Kidney tubule cell (primary cell): ENCODE measurements around the gene NARS2.
A peak's percentile ranks its signal among the peaks of the same experiment; 100 is the strongest.

Experiments
- DNase-seq: peaks from one replicate; pipeline ENCODE4 v3.0.0-alpha.2; 2018; ENCODE audit warnings: low spot score

NARS2 gene

GRCh38 chr11:78432058-78432515, 142.6 kb downstream of the NARS2 start:
- DNase-seq, result peak; percentile 18

DNA sequence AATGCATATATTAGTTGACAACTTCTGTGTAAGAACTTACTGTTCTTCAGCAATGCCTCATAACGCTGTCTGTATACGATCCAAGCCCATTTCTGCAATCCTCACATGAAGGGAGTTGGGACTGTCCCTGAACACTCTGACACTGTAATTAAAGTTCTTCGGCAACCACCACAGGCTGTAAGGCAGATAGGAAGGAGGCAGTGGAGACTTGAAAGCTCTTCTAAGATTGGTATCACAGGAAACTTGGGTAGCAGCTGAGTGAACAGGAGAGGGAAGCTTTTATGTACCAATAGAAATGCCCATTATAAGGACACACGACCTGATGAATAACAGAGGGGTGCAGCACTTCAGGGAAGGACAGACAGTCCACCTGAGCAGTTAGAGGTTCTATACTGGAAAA, 145.0 kb downstream of the NARS2 start:
- no peak for DNase-seq

DNA sequence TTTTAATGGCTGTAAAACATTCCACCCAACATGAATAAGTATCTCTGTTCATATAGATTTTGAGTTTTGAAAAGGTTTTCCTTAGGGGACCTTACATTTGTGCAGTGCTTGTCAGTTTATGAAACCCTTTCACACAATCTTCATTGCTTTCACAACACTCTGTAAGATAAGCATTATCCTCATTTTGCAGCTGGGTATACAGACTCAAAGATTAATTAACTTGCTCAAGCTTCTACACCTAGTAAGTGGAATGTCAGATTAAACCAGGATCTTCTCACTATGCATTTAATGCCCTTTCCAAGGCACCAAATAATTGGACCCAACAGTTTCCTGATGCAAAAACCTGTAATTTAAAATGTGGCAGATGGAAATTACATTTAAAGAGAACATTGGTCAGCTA, 145.5 kb downstream of the NARS2 start:
- DNase-seq, result no peak

DNA sequence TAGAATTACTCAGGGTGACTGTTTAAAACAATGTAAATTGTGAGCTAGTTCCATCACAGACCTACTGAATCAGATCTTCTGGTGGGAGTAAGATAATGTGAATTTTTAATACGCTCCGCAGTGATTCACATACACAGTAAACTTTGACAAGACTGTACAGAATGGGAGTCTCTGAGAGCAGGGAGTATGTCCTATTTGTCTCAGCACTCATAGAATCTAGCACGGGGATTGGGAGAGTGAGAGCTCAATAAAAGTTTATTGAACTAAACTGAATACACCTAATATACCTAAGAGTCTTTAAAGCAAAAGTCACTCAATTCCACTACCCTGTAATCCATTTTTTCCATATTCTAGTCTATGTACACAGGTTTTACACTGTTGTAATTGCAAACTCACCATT, 145.9 kb downstream of the NARS2 start:
- no peak for DNase-seq

DNA sequence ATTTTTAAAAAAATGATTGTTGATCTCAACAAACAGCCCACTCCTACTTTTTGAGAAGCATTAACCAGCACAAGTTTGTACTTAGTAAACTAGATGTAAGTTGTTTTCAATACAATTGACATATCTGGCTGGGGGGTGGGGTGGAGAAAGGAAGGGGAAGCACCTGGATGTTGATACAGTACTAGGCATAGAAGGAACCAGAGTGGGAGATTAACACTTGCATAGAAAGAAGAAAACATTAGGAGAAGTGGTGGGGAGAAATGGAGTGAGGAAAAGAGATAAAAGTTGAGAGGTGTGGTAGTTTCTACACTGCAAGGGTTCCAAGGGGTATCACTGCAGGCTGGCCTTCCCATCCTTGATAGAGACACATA, 146.4 kb downstream of the NARS2 start:
- no peak for DNase-seq

DNA sequence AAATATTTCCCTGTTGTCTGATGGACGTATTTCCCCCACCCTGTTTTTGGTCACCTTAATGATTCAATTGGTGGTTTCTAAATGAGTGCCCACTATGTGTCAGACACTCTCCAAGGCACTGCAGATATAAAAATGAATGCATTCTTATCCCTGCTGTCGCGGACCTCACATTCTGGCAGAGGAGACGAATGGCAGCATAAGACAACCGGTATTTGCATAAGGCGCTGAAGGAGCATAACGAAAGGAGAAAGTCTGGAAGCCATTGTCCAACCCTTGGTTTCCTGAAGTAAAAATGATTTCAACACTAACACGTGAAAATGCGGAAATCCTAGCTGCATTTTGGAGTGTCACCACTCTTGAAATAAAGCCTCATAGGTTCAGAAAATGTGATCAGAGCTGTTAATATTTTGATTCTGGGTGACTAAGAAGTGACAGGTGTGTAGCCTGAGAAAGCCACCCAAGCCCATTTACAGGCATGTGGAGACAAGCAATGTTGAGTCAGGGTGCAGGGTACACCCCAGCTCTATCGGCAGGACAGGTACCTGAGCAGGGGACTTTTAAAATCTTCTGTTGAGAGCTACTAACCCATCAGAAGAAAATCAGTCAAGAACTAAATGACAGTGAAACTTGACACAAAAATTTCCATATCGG, 146.9 kb downstream of the NARS2 start:
- DNase-seq, result no peak

GRCh38 chr11:78426845-78427244, 147.8 kb downstream of the NARS2 start:
- DNase-seq, result no peak

GRCh38 chr11:78425399-78426070, 149.1 kb downstream of the NARS2 start:
- no peak for DNase-seq

GRCh38 chr11:78424334-78425270, 150.1 kb downstream of the NARS2 start:
- DNase-seq, result no peak

DNA sequence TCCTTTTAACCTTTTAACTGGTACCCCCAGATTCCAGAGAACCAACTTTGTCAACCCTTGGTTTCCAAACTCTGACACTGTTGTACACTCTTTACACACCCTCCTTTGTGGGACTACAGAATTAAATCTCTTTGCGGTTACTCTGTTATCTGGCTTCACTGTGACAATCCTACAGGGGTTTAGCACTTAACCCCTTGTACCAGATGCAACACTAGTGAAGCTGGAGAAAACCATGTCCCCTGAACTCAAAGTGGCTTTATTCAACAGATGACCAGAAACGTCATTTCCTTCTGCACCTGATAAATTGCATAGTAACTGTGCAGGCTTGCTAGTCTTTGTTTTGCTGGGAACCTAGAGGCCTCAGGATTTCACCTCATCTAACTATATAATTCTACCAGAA, 151.4 kb downstream of the NARS2 start:
- DNase-seq, result no peak

DNA sequence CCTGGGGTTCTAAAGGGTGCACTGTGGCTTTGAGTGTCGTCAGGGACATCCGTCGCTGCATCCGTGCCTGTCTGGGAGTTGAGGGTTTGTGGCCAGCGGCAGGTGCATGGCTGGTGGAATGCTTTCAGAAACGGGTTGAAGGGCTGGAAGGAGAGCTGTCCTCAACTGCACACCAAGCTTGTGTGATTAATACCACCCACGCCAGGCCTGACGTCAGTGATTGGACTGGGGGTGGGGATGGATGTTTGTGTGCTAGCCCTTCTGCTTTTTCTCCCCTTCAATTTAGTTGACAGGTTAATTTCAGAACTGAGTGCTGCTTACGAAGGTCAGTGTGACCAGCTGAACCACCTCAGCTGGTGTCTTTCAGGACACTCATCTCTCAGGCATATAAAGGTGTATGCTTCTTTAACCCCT, 153.9 kb downstream of the NARS2 start:
- DNase-seq, result peak; percentile 68

DNA sequence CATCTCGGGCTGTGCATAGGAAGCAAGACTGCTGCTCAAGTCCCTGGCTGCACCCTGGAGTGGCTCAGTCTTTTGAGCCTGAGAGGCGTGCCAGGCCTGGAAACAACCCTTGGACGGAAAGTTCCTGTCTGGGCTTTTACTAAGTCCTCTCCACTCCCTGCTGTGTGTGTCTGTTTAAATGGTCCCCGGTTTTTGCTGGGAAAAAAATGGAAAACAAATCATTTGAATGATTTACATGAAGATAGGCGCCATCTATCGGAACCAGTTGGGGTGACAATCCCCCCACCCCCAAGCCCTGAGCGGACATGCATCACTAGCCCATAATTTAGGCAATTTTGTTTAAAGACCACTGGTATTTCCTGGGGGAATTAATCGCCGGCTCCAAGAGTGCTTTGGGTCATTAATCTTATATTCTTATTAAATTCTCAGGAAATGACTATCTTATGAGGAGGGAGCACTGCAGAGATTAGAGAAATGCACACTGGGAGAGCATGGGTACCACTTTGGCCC, 154.4 kb downstream of the NARS2 start:
- peak; percentile 72 for DNase-seq

DNA sequence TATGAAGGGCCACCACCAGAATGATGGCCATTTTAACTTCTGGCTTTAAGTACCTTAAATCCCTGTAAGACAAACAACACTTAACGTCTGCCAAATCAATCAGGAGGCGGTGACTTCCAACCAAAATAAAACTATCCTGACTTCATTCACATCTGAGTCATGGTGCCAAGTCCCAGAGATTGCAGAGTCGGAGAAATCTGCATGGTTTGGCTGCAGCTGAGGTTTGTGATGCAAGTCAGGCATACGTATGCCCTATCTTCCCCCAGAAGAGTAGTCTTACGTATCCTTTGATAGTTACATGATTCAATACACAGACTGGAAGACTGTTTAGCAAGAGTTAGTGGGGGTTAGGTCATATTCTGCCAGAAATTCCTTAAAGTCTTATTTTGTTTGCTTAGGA, 155.3 kb downstream of the NARS2 start:
- DNase-seq, result peak; percentile 78

DNA sequence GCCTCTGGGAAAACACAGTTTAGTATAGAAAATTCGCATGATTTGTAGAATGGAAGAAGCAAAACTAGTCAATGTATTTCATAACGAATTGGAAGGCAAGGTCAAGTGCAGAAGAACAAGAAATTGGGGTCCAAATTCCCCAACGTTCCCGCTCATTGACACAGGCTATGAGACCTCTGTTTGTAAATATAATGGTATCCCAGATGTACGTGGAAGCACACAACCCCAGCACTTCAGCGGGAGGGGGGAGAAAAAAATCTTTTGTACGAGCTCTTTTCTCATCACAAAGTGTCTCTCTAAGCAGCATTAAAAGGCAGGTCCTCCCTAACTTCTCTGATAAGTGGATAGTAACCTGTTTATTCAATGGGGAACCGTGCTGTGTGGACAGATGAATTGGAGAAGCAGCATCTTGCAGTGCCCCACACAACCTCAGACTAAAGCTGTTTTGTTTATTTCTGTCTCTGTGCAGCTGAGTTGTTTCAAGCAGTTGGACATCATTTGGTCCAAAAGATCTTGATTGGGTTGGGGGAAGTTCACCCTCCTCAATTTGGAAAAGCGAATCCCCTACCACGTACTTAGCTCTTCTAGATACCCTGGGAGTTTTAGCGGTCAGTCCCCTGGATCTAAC, 156.0 kb downstream of the NARS2 start:
- DNase-seq, result no peak

GRCh38 chr11:78417888-78418583, 156.6 kb downstream of the NARS2 start:
- peak; percentile 88 for DNase-seq

DNA sequence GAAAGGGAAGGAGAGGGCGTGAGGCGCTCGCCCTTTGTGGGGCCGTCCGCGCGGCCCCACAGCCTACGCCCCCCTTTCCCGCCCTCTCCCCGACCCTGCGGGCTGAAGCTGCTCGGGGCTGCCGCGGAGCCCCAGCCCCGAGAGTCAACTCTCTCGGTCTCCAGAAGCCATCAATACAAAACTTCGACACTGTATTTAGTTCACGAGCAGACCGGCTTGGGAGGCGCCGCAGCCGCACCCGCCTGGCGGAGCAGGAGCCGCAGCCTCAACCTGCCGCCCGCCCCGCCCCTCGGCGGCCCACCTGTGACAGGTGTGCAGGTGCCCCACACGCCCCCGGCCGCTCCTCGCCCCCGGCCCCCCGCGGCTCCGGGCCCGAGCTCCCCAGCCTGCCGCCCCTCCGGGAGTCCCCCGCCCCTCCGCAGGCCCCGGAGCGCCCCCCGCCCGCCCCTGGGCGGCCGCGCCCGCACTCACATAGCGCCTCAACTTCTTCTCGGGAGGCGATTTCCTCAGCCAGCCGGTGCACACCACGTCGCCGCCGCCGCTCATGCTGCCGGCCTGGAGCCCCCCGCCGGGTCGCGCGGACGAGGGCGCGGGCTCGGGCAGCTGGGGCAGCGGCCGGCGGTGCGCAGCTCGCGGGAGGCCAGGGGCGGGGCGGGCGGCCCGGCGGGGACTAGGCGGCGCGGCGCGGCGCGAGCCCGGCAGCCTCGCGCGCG, 157.3 kb downstream of the NARS2 start, which contains the start of gene GAB2:
GAB2 (minus strand) TSS at position 646 of the 713 bp plus-strand sequence; CDS start at position 546, 100 bp downstream.
- DNase-seq, result no peak

GRCh38 chr11:78416285-78417174, 158.1 kb downstream of the NARS2 start:
- peak; percentile 92 for DNase-seq

GRCh38 chr11:78415338-78415737, 159.3 kb downstream of the NARS2 start:
- no peak for DNase-seq

GRCh38 chr11:78414321-78415051, 160.2 kb downstream of the NARS2 start:
- peak; percentile 15 for DNase-seq
